Hematopoietic multipotent progenitor cell treated with erythropoietin and hydrocortisone succinate and interleukin-3 and kit ligand, for 4 days (in vitro differentiated cells): ENCODE data around the gene CDSN.
"Not testable (repeated sequence)": the region's sequence is repeated elsewhere in the genome, so short reads cannot be mapped to it uniquely, and the experiment has no call there.

ENCODE experiments used
- DNase-seq: peaks from one replicate; pipeline ENCODE4 v3.0.0-alpha.2; 2015

CDSN gene

GRCh38 chr6:31120151-31120915 is at the start of gene CDSN:
Gene CDSN (minus strand): TSS chr6:31120446. CDS start chr6:31120419, 27 bp downstream.
- DNase-seq: peak; percentile 57

- DNase-seq: no peak
Observed at GRCh38 chr6:31169123-31169857, 49.0 kb upstream of the CDSN start.

- DNase-seq: no peak
Observed at GRCh38 chr6:31168606-31169005, 48.4 kb upstream of the CDSN start.

GRCh38 chr6:31165986-31166385 is 45.7 kb upstream of the CDSN start:
- DNase-seq: no peak

- DNase-seq: not testable (repeated sequence)
Observed at GRCh38 chr6:31165064-31165832, 45.0 kb upstream of the CDSN start.

GRCh38 chr6:31164475-31165063 is 44.3 kb upstream of the CDSN start:
- not testable (repeated sequence) for DNase-seq

- no peak for DNase-seq
Observed at GRCh38 chr6:31163922-31164321, 43.7 kb upstream of the CDSN start.

- no peak for DNase-seq
Observed at GRCh38 chr6:31162463-31163165, 42.4 kb upstream of the CDSN start.

- no peak for DNase-seq
Observed at GRCh38 chr6:31161216-31162126, 41.2 kb upstream of the CDSN start.

GRCh38 chr6:31158863-31159855 is 38.9 kb upstream of the CDSN start:
- DNase-seq: peak; percentile 57

- peak; percentile 100 for DNase-seq
Observed at GRCh38 chr6:31158140-31158862, 38.1 kb upstream of the CDSN start, which contains the start of gene TCF19. Gene TCF19 (plus strand): TSS chr6:31158589. CDS start chr6:31159470, 881 bp downstream.

GRCh38 chr6:31157513-31158139 is 37.4 kb upstream of the CDSN start, which contains the start of gene CCHCR1:
Gene CCHCR1 (minus strand): TSS chr6:31157802. CDS start chr6:31157600, 202 bp downstream.
- DNase-seq: no peak

GRCh38 chr6:31156641-31157040 is 36.4 kb upstream of the CDSN start:
- DNase-seq: no peak

- DNase-seq: no peak
Observed at GRCh38 chr6:31154436-31154835, 34.2 kb upstream of the CDSN start.

- no peak for DNase-seq
Observed at GRCh38 chr6:31152781-31153180, 32.5 kb upstream of the CDSN start.

- DNase-seq: no peak
Observed at GRCh38 chr6:31149827-31150447, 29.7 kb upstream of the CDSN start.

GRCh38 chr6:31145386-31145785 is 25.1 kb upstream of the CDSN start:
- DNase-seq: no peak

- DNase-seq: no peak
Observed at GRCh38 chr6:31144970-31145340, 24.7 kb upstream of the CDSN start.
